K562 (cell line): ENCODE results near the gene ZNF407.

ENCODE experiments used
- ILK ChIP-seq: fragments of 450-650 bp; IDR thresholded peaks from 2 replicates; pipeline ENCODE4 v1.6.1; 2016; ENCODE audit warnings: missing genetic modification characterization, low read depth, mild to moderate bottlenecking, missing compliant biosample characterization, moderate library complexity, borderline replicate concordance
- RNF2 ChIP-seq: sonication (generic); IDR thresholded peaks from 2 replicates; pipeline ENCODE4 v1.6.1; 2016
- TAF1 ChIP-seq: IDR thresholded peaks from 2 replicates; pipeline ENCODE4 v1.6.1; 2011; ENCODE audit warnings: mild to moderate bottlenecking, low read length, moderate library complexity; ENCODE audit not compliant: insufficient read depth, control insufficient read depth, severe bottlenecking; ENCODE audit errors: extremely low read depth
- U2AF1 ChIP-seq: fragments of 200-400 bp; formaldehyde crosslinking; optimal IDR thresholded peaks from 2 replicates; pipeline ENCODE3; 2017; ENCODE audit warnings: mild to moderate bottlenecking, low read depth, low read length, moderate library complexity
- USF2 ChIP-seq: sonication (generic); formaldehyde crosslinking; IDR thresholded peaks from 2 replicates; pipeline ENCODE4 v1.5.0; 2020; ENCODE audit warnings: missing genetic modification reagents

GRCh38 chr18:74774486-74774885 is 176.8 kb downstream of the ZNF407 start:
- no peak for TF ChIP-seq RNF2
- no peak for TF ChIP-seq U2AF1
- TF ChIP-seq USF2 = no peak
- TF ChIP-seq ILK (tag) = no peak
- no peak for TF ChIP-seq TAF1
